T-helper 1 cell treated with Interleukin-12 subunit alpha and Interleukin-12 subunit beta and Interleukin-4 antibody, amounts not matched to agents 30 μg/mL and 1 μg/mL, for 36 hours (primary cell): ENCODE results near the gene STPG3.

Experiments used
- H3K27ac Mint-ChIP-seq: one replicate; pipeline ENCODE4 v1.8.0; 2021; ENCODE audit warnings: mild to moderate bottlenecking, mixed read lengths
- H3K27me3 Mint-ChIP-seq: one replicate; pipeline ENCODE4 v1.8.0; 2021; ENCODE audit warnings: low read depth, mixed read lengths
- H3K36me3 Mint-ChIP-seq: one replicate; pipeline ENCODE4 v1.8.0; 2021; ENCODE audit warnings: low read depth, mixed read lengths
- H3K4me1 Mint-ChIP-seq: one replicate; pipeline ENCODE4 v1.8.0; 2021; ENCODE audit warnings: low read depth, mixed read lengths
- H3K4me3 Mint-ChIP-seq: one replicate; pipeline ENCODE4 v1.8.0; 2021; ENCODE audit warnings: mild to moderate bottlenecking, moderate library complexity, mixed read lengths
- H3K9me3 Mint-ChIP-seq: one replicate; pipeline ENCODE4 v1.8.0; 2021; ENCODE audit warnings: mixed read lengths

Gene STPG3

GRCh38 chr9:137270929-137271695 is 20.0 kb downstream of the STPG3 start:
- Mint-ChIP-seq H3K9me3 (no peaks in the 10 kb centered on the region), H3K4me3 (no peak overlapping the region), H3K36me3 (peaks cover 23% of the 10 kb centered on the region), H3K27ac (peak overlapping the region; percentile 24), H3K27me3 (no peaks in the 10 kb centered on the region), H3K4me1 (peaks cover 11% of the 10 kb centered on the region)

GRCh38 chr9:137271696-137272076 is 20.6 kb downstream of the STPG3 start:
- H3K4me1 Mint-ChIP-seq = peaks cover 12% of the 10 kb centered on the region
- peaks cover 23% of the 10 kb centered on the region for H3K36me3 Mint-ChIP-seq

GRCh38 chr9:137272241-137273094 is 21.4 kb downstream of the STPG3 start:
- H3K27me3 Mint-ChIP-seq = no peaks in the 10 kb centered on the region
- H3K4me1 Mint-ChIP-seq = peaks cover 16% of the 10 kb centered on the region
- H3K27ac Mint-ChIP-seq = no peak overlapping the region
- H3K36me3 Mint-ChIP-seq = peaks cover 21% of the 10 kb centered on the region
- H3K9me3 Mint-ChIP-seq = no peaks in the 10 kb centered on the region
- H3K4me3 Mint-ChIP-seq = no peak overlapping the region

More at GRCh38 chr9:137271696-137272076, 20.6 kb downstream of the STPG3 start:
- no peaks in the 10 kb centered on the region for H3K9me3 Mint-ChIP-seq
- no peak overlapping the region for H3K4me3 Mint-ChIP-seq
- no peaks in the 10 kb centered on the region for H3K27me3 Mint-ChIP-seq
- H3K27ac Mint-ChIP-seq = peak overlapping the region; percentile 24

- Mint-ChIP-seq H3K27ac (no peak overlapping the region), H3K4me1 (peaks cover 16% of the 10 kb centered on the region), H3K4me3 (no peak overlapping the region), H3K27me3 (no peaks in the 10 kb centered on the region), H3K36me3 (peaks cover 18% of the 10 kb centered on the region), H3K9me3 (no peaks in the 10 kb centered on the region)
Measured at GRCh38 chr9:137273095-137273490, 22.0 kb downstream of the STPG3 start.

- Mint-ChIP-seq H3K36me3 (peaks cover 14% of the 10 kb centered on the region), H3K4me1 (peaks cover 13% of the 10 kb centered on the region), H3K27ac (no peak overlapping the region), H3K4me3 (no peak overlapping the region), H3K27me3 (no peaks in the 10 kb centered on the region), H3K9me3 (no peaks in the 10 kb centered on the region)
Measured at GRCh38 chr9:137273611-137274320, 22.7 kb downstream of the STPG3 start.

GRCh38 chr9:137275203-137275587 is 24.1 kb downstream of the STPG3 start:
- no peaks in the 10 kb centered on the region for H3K27me3 Mint-ChIP-seq
- no peak overlapping the region for H3K27ac Mint-ChIP-seq
- peaks cover 6% of the 10 kb centered on the region for H3K36me3 Mint-ChIP-seq
- H3K4me1 Mint-ChIP-seq = peaks cover 13% of the 10 kb centered on the region
- H3K4me3 Mint-ChIP-seq = no peak overlapping the region
- H3K9me3 Mint-ChIP-seq = no peaks in the 10 kb centered on the region

- Mint-ChIP-seq H3K9me3 (no peaks in the 10 kb centered on the region), H3K36me3 (peaks cover 6% of the 10 kb centered on the region), H3K27ac (peak overlapping the region; percentile 13), H3K4me3 (peak overlapping the region; percentile 43), H3K4me1 (peaks cover 13% of the 10 kb centered on the region), H3K27me3 (no peaks in the 10 kb centered on the region)
Measured at GRCh38 chr9:137275588-137276472, 24.7 kb downstream of the STPG3 start.

GRCh38 chr9:137276473-137277328 is 25.6 kb downstream of the STPG3 start:
- Mint-ChIP-seq H3K4me3 (peak overlapping the region; percentile 76), H3K4me1 (peaks cover 9% of the 10 kb centered on the region)

GRCh38 chr9:137277329-137278041 is 26.4 kb downstream of the STPG3 start, which contains the start of gene TOR4A:
TSS of gene TOR4A (plus strand) at chr9:137277726. CDS start at chr9:137278690, 964 bp downstream.
- H3K27me3 Mint-ChIP-seq = no peaks in the 10 kb centered on the region
- H3K27ac Mint-ChIP-seq = peak within 1 kb of the TSS; percentile 71
- peak within 1 kb of the TSS; percentile 81 for H3K4me3 Mint-ChIP-seq
- peaks cover 5% of the 10 kb centered on the region for H3K36me3 Mint-ChIP-seq
- H3K4me1 Mint-ChIP-seq = peaks cover 10% of the 10 kb centered on the region
- no peaks in the 10 kb centered on the region for H3K9me3 Mint-ChIP-seq

More at GRCh38 chr9:137276473-137277328, 25.6 kb downstream of the STPG3 start:
- Mint-ChIP-seq H3K27me3 (no peaks in the 10 kb centered on the region), H3K27ac (peak overlapping the region; percentile 67), H3K9me3 (no peaks in the 10 kb centered on the region), H3K36me3 (peaks cover 4% of the 10 kb centered on the region)

GRCh38 chr9:137278061-137278701 is 27.1 kb downstream of the STPG3 start:
- Mint-ChIP-seq H3K4me1 (peaks cover 13% of the 10 kb centered on the region), H3K27me3 (no peaks in the 10 kb centered on the region), H3K27ac (peak overlapping the region; percentile 71), H3K9me3 (no peaks in the 10 kb centered on the region), H3K4me3 (peak overlapping the region; percentile 81), H3K36me3 (peaks cover 8% of the 10 kb centered on the region)

- H3K27me3 Mint-ChIP-seq = no peaks in the 10 kb centered on the region
- H3K27ac Mint-ChIP-seq = no peak overlapping the region
- no peaks in the 10 kb centered on the region for H3K9me3 Mint-ChIP-seq
- H3K4me1 Mint-ChIP-seq = peaks cover 13% of the 10 kb centered on the region
- H3K36me3 Mint-ChIP-seq = peaks cover 5% of the 10 kb centered on the region
- no peak overlapping the region for H3K4me3 Mint-ChIP-seq
Measured at GRCh38 chr9:137278721-137279711, 27.9 kb downstream of the STPG3 start.
